H1 (cell line): Measurements from ENCODE around the gene CHRNG. TPM values are rescaled to one million over a fixed set of nuclear protein-coding genes. Genes with fewer than 3 reads are reported as not detected.

Source experiments
- CTCF ChIA-PET: fragments of 300-600 bp; sonication (Branson Sonifier 250); formaldehyde crosslinking; loops from one replicate; lab custom pipeline; 2021; ENCODE audit not compliant: partially characterized antibody; lab: Charles Lee
- POLR2A ChIA-PET: fragments of 300-600 bp; sonication (Branson Sonifier 250); formaldehyde crosslinking; loops from one replicate; lab custom pipeline; 2021; ENCODE audit warnings: inconsistent platforms; ENCODE audit not compliant: partially characterized antibody; lab: Charles Lee
- DNase-seq, 2 experiments: peaks; one replicate each; pipeline versions ENCODE4 v3.0.0 to v3.0.0-alpha.2; 2010 to 2022; ENCODE audit warnings: low spot score in 2 of 2, low read depth in 1 of 2, mixed read lengths in 1 of 2
- FAIRE-seq: peaks from 2 replicates; lab custom pipeline; 2011; peaks lifted over from hg19 to GRCh38; lab: Jason Lieb, UNC
- H2AFZ ChIP-seq: 2 replicates; pipeline ENCODE4 v1.8.1; 2012; ENCODE audit warnings: low read length, inconsistent platforms
- H2AK5ac ChIP-seq: 2 replicates; pipeline ENCODE4 v1.6.1; 2013; ENCODE audit warnings: low read depth, low read length
- H2BK120ac ChIP-seq: replicated peaks from 2 replicates; pipeline ENCODE3; 2013; ENCODE audit warnings: low read depth, low read length, inconsistent platforms
- H2BK12ac ChIP-seq: 2 replicates; pipeline ENCODE4 v1.6.1; 2013; ENCODE audit warnings: low read depth, low read length
- H2BK15ac ChIP-seq: 2 replicates; pipeline ENCODE4 v1.6.1; 2013; ENCODE audit warnings: low read length
- H2BK20ac ChIP-seq: 2 replicates; pipeline ENCODE4 v1.6.1; 2013; ENCODE audit warnings: low read length
- H2BK5ac ChIP-seq: 2 replicates; pipeline ENCODE4 v1.6.1; 2013; ENCODE audit warnings: low read depth, low read length
- H3K14ac ChIP-seq: 2 replicates; pipeline ENCODE4 v1.6.1; 2013; ENCODE audit warnings: inconsistent platforms; ENCODE audit not compliant: insufficient read length
- H3K18ac ChIP-seq: 2 replicates; pipeline ENCODE4 v1.6.1; 2013; ENCODE audit warnings: low read length; ENCODE audit errors: extremely low read depth
- H3K23ac ChIP-seq: 2 replicates; pipeline ENCODE4 v1.6.1; 2013; ENCODE audit warnings: inconsistent platforms; ENCODE audit not compliant: insufficient read length
- H3K23me2 ChIP-seq: 2 replicates; pipeline ENCODE4 v1.6.1; 2013; ENCODE audit warnings: low read depth, low read length
- H3K27ac ChIP-seq: 2 replicates; pipeline ENCODE4 v1.6.1; 2011; ENCODE audit warnings: low read depth, low read length, inconsistent platforms
- H3K27me3 ChIP-seq, 4 experiments: replicated peaks in 1 of 4; 1 replicate in 1 of 4; 2 replicates in 3 of 4; pipeline versions ENCODE4 v1.6.1 to v1.8.1; 2011 to 2013; ENCODE audit warnings: low read length in 3 of 4, mild to moderate bottlenecking in 3 of 4, inconsistent platforms in 2 of 4, mixed read lengths in 2 of 4, moderate library complexity in 1 of 4; ENCODE audit not compliant: control insufficient read depth in 3 of 4, insufficient read depth in 3 of 4; ENCODE audit errors: extremely low read depth in 1 of 4
- H3K36me3 ChIP-seq, 4 experiments: 2 replicates each; pipeline versions ENCODE4 v1.6.1 to v1.8.1; 2011 to 2013; ENCODE audit warnings: mild to moderate bottlenecking in 4 of 4, low read length in 3 of 4, moderate library complexity in 2 of 4, control low read depth in 1 of 4, inconsistent platforms in 1 of 4; ENCODE audit not compliant: insufficient read depth in 4 of 4, control insufficient read depth in 2 of 4
- H3K4ac ChIP-seq: replicated peaks from 2 replicates; pipeline ENCODE3; 2013; ENCODE audit warnings: low read length, low read depth, mixed read lengths, inconsistent platforms; ENCODE audit not compliant: insufficient read length
- H3K4me1 ChIP-seq, 4 experiments: replicated peaks in 1 of 4; 1 replicate in 1 of 4; 2 replicates in 3 of 4; pipeline versions ENCODE4 v1.6.1 to v1.8.1; 2011 to 2013; ENCODE audit warnings: low read length in 3 of 4, inconsistent platforms in 2 of 4, mixed read lengths in 1 of 4; ENCODE audit not compliant: insufficient read depth in 4 of 4, control insufficient read depth in 3 of 4
- H3K4me2 ChIP-seq, 2 experiments: 2 replicates each; pipeline versions ENCODE4 v1.6.1 to v1.8.1; 2011 to 2013; ENCODE audit warnings: low read depth in 2 of 2, low read length in 2 of 2, control low read depth in 1 of 2, inconsistent platforms in 1 of 2, mild to moderate bottlenecking in 1 of 2; ENCODE audit not compliant: insufficient read depth in 1 of 2
- H3K4me3 ChIP-seq, 4 experiments: fragments of 200-600, 300-600 bp in 1 of 4; sonication (generic), shearing (Covaris generic), sonication (Bioruptor Twin) in 1 of 4; 2 replicates each; pipeline versions ENCODE4 v1.5.1 to v1.8.1; 2011 to 2016; ENCODE audit warnings: low read length in 4 of 4, low read depth in 3 of 4, control low read depth in 2 of 4, inconsistent platforms in 2 of 4, mild to moderate bottlenecking in 2 of 4, mixed read lengths in 1 of 4, moderate library complexity in 1 of 4; ENCODE audit not compliant: insufficient read depth in 2 of 4; ENCODE audit errors: extremely low read depth in 1 of 4
- H3K56ac ChIP-seq: replicated peaks from 2 replicates; pipeline ENCODE3; 2013; ENCODE audit warnings: low read depth, mild to moderate bottlenecking, mixed read lengths, low read length, inconsistent platforms; ENCODE audit not compliant: insufficient read length
- H3K79me1 ChIP-seq: 2 replicates; pipeline ENCODE4 v1.6.1; 2013; ENCODE audit warnings: low read depth, low read length, control low read depth
- H3K79me2 ChIP-seq, 2 experiments: 2 replicates each; pipeline versions ENCODE4 v1.6.1 to v1.8.1; 2012 to 2013; ENCODE audit warnings: low read length in 2 of 2, mild to moderate bottlenecking in 2 of 2, inconsistent platforms in 1 of 2; ENCODE audit not compliant: insufficient read depth in 2 of 2, control insufficient read depth in 1 of 2
- H3K9ac ChIP-seq, 4 experiments: replicated peaks in 1 of 4; 1 replicate in 1 of 4; 2 replicates in 3 of 4; pipeline versions ENCODE4 v1.6.1 to v1.8.1; 2011 to 2013; ENCODE audit warnings: low read depth in 3 of 4, low read length in 3 of 4, control low read depth in 2 of 4, mild to moderate bottlenecking in 2 of 4, moderate library complexity in 2 of 4, inconsistent platforms in 1 of 4; ENCODE audit errors: extremely low read depth in 1 of 4
- H3K9me3 ChIP-seq, 2 experiments: 2 replicates each; pipeline versions ENCODE4 v1.6.1 to v1.8.1; 2012 to 2013; ENCODE audit warnings: mild to moderate bottlenecking in 2 of 2, moderate library complexity in 2 of 2, control low read depth in 1 of 2, inconsistent platforms in 1 of 2, low read depth in 1 of 2, low read length in 1 of 2, mixed read lengths in 1 of 2; ENCODE audit not compliant: insufficient read depth in 2 of 2
- H4K20me1 ChIP-seq, 2 experiments: replicated peaks in 1 of 2; 2 replicates each; pipeline versions ENCODE3 to v1.8.1; 2011 to 2013; ENCODE audit warnings: inconsistent platforms in 2 of 2, low read length in 2 of 2, mild to moderate bottlenecking in 1 of 2; ENCODE audit not compliant: insufficient read depth in 2 of 2, control insufficient read depth in 1 of 2
- H4K5ac ChIP-seq: 2 replicates; pipeline ENCODE4 v1.6.1; 2013; ENCODE audit warnings: low read length, low read depth, mixed read lengths, inconsistent platforms; ENCODE audit not compliant: insufficient read length
- H4K8ac ChIP-seq: 2 replicates; pipeline ENCODE4 v1.8.0; 2013; ENCODE audit warnings: mild to moderate bottlenecking, moderate library complexity, low read length, inconsistent platforms; ENCODE audit not compliant: insufficient read depth; ENCODE audit errors: extremely low read depth
- H4K91ac ChIP-seq: replicated peaks from 2 replicates; pipeline ENCODE3; 2013; ENCODE audit warnings: low read length, mixed read lengths, inconsistent platforms; ENCODE audit not compliant: insufficient read length
- CBX5 ChIP-seq: fragments of 300-800, 300-1000 bp; sonication (generic); IDR thresholded peaks from 2 replicates; pipeline ENCODE4 v1.7.1; 2016; ENCODE audit warnings: antibody characterized with exemption, low read length, low read depth
- MAX ChIP-seq: IDR thresholded peaks from 2 replicates; pipeline ENCODE4 v1.6.1; 2012; ENCODE audit warnings: inconsistent platforms
- SIN3A ChIP-seq, 2 experiments: IDR thresholded peaks in 1 of 2; conservative IDR thresholded peaks in 1 of 2; 2 replicates each; pipeline ENCODE4 v1.6.1; 2011 to 2012; ENCODE audit warnings: low read length in 2 of 2, improper control_type of control experiment in 1 of 2, low read depth in 1 of 2, mild to moderate bottlenecking in 1 of 2
- WGBS, 2 experiments: shearing (Covaris generic) in 1 of 2; methylation state at CpG; one replicate each; pipeline versions ENCODE4 v1.1.6 to v1.1.7; 2013 to 2015; ENCODE audit warnings: low lambda C conversion rate in 2 of 2, mixed read lengths in 2 of 2, inconsistent platforms in 1 of 2, low coverage in 1 of 2, missing lambda C conversion rate in 1 of 2; ENCODE audit not compliant: insufficient replicate concordance in 2 of 2, insufficient coverage in 1 of 2, insufficient read length in 1 of 2; ENCODE audit errors: extremely low coverage in 1 of 2, missing lambda C conversion rate in 1 of 2; 5-methylcytosine and 5-hydroxymethylcytosine counted together
- polyA plus RNA-seq, 7 experiments: library from polyadenylated mRNA; depleted of rRNA in 3 of 7; stranded (reverse) in 5 of 7; unstranded in 2 of 7; fragments of >200 nt in 5 of 7; fragments of 200-250 nt in 2 of 7; gene quantifications; 1 replicate in 5 of 7; 2 replicates in 1 of 7; 4 replicates in 1 of 7; pipeline versions ENCODE4 v1.2.1 to v1.2.3, GENCODE V29; 2011 to 2013; ENCODE audit warnings: missing spikeins in 2 of 7, mixed read lengths in 2 of 7
- total RNA-seq: library from RNA; stranded (reverse); fragmentation: NEBNext Ultra II Directional; extraction: Animal tissue kit (Norgen Biotek cat#: 25700); gene quantifications from 2 replicates; pipeline ENCODE4 v1.2.1, GENCODE V29; 2021

The CHRNG gene
- total and polyA plus RNA-seq, 2 of the 8 experiments (the other 6 are each of a cell fraction or from before 2014, with no cell fraction given): 0.05 TPM; not detected in 1

- CTCF ChIA-PET: interaction anchor here (0.9 to 2.9 kb wide), 6 partner anchors 10 to 94 kb away, joined by 3 to 13 read pairs (median 3); no protein-coding TSS in a partner anchor
- H3K56ac ChIP-seq: no peak overlapping the region
- no peak overlapping the region for H2AK5ac ChIP-seq
- H2BK12ac ChIP-seq: peak overlapping the region; percentile 93; the same call in 1 of the 2 replicates
- POLR2A ChIA-PET: interaction anchor here (1.3 kb wide), 1 partner anchor 18 kb away, joined by 4 read pairs; the partner anchor contains the start of gene PRSS56
- peak overlapping the region; percentile 39 to 84 (median 56) for H3K4me3 ChIP-seq
- peak overlapping the region; percentile 99; the same call in 1 of the 2 replicates for H2BK15ac ChIP-seq
- H4K5ac ChIP-seq: peak overlapping the region; percentile 54
- TF ChIP-seq SIN3A (conservative IDR thresholded peaks at IDR 0.05 in 1 of 2, IDR thresholded peaks at IDR 0.05 in 1 of 2; ENCODE audit: low read depth in 1 of 2, low read length in 2 of 2) (peak in 1 of 2 experiments; percentile 28; a peak in 1 of 4 replicates), CBX5 (no peak), MAX (peak; percentile 67)
- H3K79me2 ChIP-seq: no peaks in the 10 kb centered on the region
- peak overlapping the region; percentile 96 for H3K4ac ChIP-seq
- no peaks in the 10 kb centered on the region for H3K79me1 ChIP-seq
- peak overlapping the region; percentile 96 for H3K14ac ChIP-seq
- H3K18ac ChIP-seq: no peak overlapping the region; the same call in none of the 2 replicates
- no peak overlapping the region for H4K8ac ChIP-seq
- 3% methylated on average over 20 of the region's 21 CpGs; no CpG with 5 or more reads in 1 of the 2 experiments for WGBS, 2 experiments
- peaks cover 0 to 28% (median 17%) of the 10 kb centered on the region in 4 experiments; a peak in 6 of 7 replicates for H3K4me1 ChIP-seq
- H3K23ac ChIP-seq: no peak overlapping the region
- H2BK20ac ChIP-seq: no peak overlapping the region
- peaks cover 15 to 48% (median 42%) of the 10 kb centered on the region in 4 experiments for H3K27me3 ChIP-seq
- peaks cover 12% of the 10 kb centered on the region for H3K23me2 ChIP-seq
- peak overlapping the region; percentile 94 for H4K91ac ChIP-seq
- FAIRE-seq (no peak), DNase-seq (no peak)
- H3K27ac ChIP-seq: no peak overlapping the region
- H4K20me1 ChIP-seq: peaks cover 0 to 2% of the 10 kb centered on the region in 2 experiments
- H3K4me2 ChIP-seq: peak overlapping the region; percentile 100
- no peaks in the 10 kb centered on the region for H3K9me3 ChIP-seq
- H2BK120ac ChIP-seq: no peak overlapping the region
- H2AFZ ChIP-seq: no peak overlapping the region
- H3K36me3 ChIP-seq: no peaks in the 10 kb centered on the region
- peak overlapping the region; percentile 71 for H2BK5ac ChIP-seq
- H3K9ac ChIP-seq: peak overlapping the region in 1 of 4 experiments; percentile 60; a peak in 1 of 7 replicates
Measured at GRCh38 chr2:232502511-232502910, 37.0 kb upstream of the CHRNG start.
